Adrenal gland (tissue), 12 donors: ENCODE data around the gene OLFML3. TPM values are rescaled to one million over a fixed set of nuclear protein-coding genes. Genes with fewer than 3 reads are reported as not detected.
A peak's percentile ranks its signal among the peaks of the same experiment; 100 is the strongest.

Experiments used
- DNase-seq, 7 donors: peaks; one replicate each; pipeline ENCODE4 v3.0.0-alpha.2; 2019 to 2020
- H3K27ac ChIP-seq, 5 donors: fragments of 200-600 bp; sonication (generic) in 4 of 5; 1 replicate in 3 of 5; 2 replicates in 2 of 5; pipeline versions ENCODE4 v1.5.1 to v1.8.0; 2016 to 2020; ENCODE audit warnings: mild to moderate bottlenecking in 1 of 5
- H3K27me3 ChIP-seq: fragments of 200-600 bp; 2 replicates; pipeline ENCODE4 v1.8.0; 2021
- H3K36me3 ChIP-seq, 2 donors: fragments of 200-600 bp; replicated peaks in 1 of 2; 1 replicate in 1 of 2; 2 replicates in 1 of 2; pipeline versions ENCODE4 v1.5.1 to v1.8.0; 2018 to 2022
- H3K4me1 ChIP-seq, 2 donors: fragments of 200-600 bp; replicated peaks in 1 of 2; 1 replicate in 1 of 2; 2 replicates in 1 of 2; pipeline versions ENCODE4 v1.5.1 to v1.8.0; 2018 to 2021
- H3K4me3 ChIP-seq, 4 donors: fragments of 200-600 bp; sonication (generic) in 3 of 4; one replicate each; pipeline ENCODE4 v1.5.1; 2016 to 2018
- H3K9me3 ChIP-seq, 3 donors: fragments of 200-600 bp; sonication (generic) in 1 of 3; replicated peaks in 1 of 3; 1 replicate in 2 of 3; 2 replicates in 1 of 3; pipeline versions ENCODE4 v1.5.1 to v1.8.0; 2016 to 2021
- CTCF ChIP-seq, 6 experiments: fragments of 450-650 bp in 4 of 6; fragments of 200-600 bp in 2 of 6; sonication (generic) in 1 of 6; IDR thresholded peaks; 1 replicate in 5 of 6; 2 replicates in 1 of 6; pipeline versions ENCODE4 v1.5.1 to v1.8.0; 2016 to 2021; ENCODE audit warnings: antibody characterized with exemption in 6 of 6, mild to moderate bottlenecking in 2 of 6, moderate library complexity in 1 of 6
- POLR2A ChIP-seq, 2 donors: fragments of 450-650 bp; IDR thresholded peaks; one replicate each; pipeline ENCODE4 v1.6.1; 2017; ENCODE audit warnings: antibody characterized with exemption in 2 of 2, mild to moderate bottlenecking in 2 of 2, moderate library complexity in 1 of 2
- WGBS, 4 donors: extraction: QIAGEN DNeasy Blood & Tissue Kit in 2 of 4; methylation state at CpG; one replicate each; pipeline versions ENCODE4 v1.1.5 to v1.1.7; 2013 to 2017; 5-methylcytosine and 5-hydroxymethylcytosine counted together
- intact Hi-C, 2 donors: fragments of 100-400 bp; cut with DNase I; formaldehyde crosslinking; loops; one replicate each; pipeline versions ENCODE4 v1.14.1 to v1.15.0; 2022 to 2023
- polyA plus RNA-seq, 3 donors: library from polyadenylated mRNA; stranded (reverse); fragments of 200-250 nt in 2 of 3; fragments of 350-450 nt in 1 of 3; fragmentation: Illumina TruSeq in 1 of 3; extraction: RNeasy Lipid Tissue Mini Kit (QIAGEN cat#74804) in 1 of 3; gene quantifications; one replicate each; pipeline ENCODE4 v1.2.3, GENCODE V29; 2013 to 2014
- total RNA-seq, 9 donors: library from RNA; depleted of rRNA in 4 of 9; stranded (reverse); fragments of >200 nt in 4 of 9; fragments of 120-200 nt in 1 of 9; fragmentation: NEBNext Ultra II Directional in 1 of 9; extraction: Animal tissue kit (Norgen Biotek cat#: 25700) in 1 of 9; gene quantifications; one replicate each; pipeline versions ENCODE4 v1.1.0 to v1.2.4, GENCODE V29; 2013 to 2023
- donor health status: healthy with polysubstance abuse.
- donor health status: Bipolar disorder and iron deficiency.
- donor health status: DM: yes; HTN: yes; CAD: no.
- donor health status: DM: no; HTN: no; CAD: no.
- donor health status: DM: no; HTN: no; CAD: no.
- donor health status: DM: yes; HTN: yes; CAD: no.

Gene OLFML3
- total and polyA plus RNA-seq, 12 donors: 13.6 to 99.6 (median 34.0) TPM

DNA sequence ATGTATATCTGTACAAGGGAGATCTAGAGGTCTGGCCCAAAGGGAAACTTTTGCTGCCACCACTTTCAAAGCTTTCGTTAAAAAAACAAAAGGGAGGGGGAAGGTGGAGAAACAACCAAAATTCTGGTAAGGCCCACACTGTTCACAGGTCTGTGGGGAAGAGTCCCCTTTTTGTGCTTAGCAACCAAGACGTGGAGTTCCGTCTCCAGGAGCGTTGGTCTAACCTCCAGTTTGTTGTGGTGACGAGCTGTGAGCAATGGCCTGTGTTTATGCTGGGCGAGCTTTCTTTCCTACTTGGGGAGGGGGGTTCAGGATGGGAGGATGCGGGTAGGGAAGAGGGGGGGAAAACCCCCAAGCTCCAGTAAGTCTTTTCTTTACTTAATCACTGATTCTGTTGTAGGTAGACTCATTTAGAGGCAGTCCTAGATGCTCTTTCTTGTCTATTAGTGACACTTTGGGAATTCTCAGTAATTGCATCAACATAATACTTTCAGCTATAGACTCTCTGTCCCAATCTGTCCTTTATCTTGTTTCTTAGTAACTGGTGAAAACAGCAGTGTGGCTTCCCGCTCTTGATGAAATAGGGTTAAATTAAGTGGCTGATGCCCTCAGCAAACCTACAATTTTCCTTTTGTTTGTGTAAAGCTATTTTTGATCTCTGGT, 48.6 kb upstream of the OLFML3 start:
- no peaks in the 10 kb centered on the region for H3K36me3 ChIP-seq
- H3K4me3 ChIP-seq: peak overlapping the region; percentile 3 to 99 (median 94)
- no peak for TF ChIP-seq CTCF (IDR thresholded peaks at IDR 0.05)
- no peak for TF ChIP-seq POLR2A (IDR thresholded peaks at IDR 0.05)
- H3K27ac ChIP-seq: peak overlapping the region in 4 of 5 donors; percentile 93 to 100 (median 96)
- peak in 1 of 7 donors; percentile 53 for DNase-seq
- intact Hi-C loops: no loop called here
- 1% methylated on average over 8 of the region's 8 CpGs for WGBS, 4 donors
- H3K9me3 ChIP-seq: no peaks in the 10 kb centered on the region
- H3K27me3 ChIP-seq: no peaks in the 10 kb centered on the region
- peaks cover 24 to 57% of the 10 kb centered on the region in 2 donors for H3K4me1 ChIP-seq

- Histone ChIP-seq H3K27me3 (no peaks in the 10 kb centered on the region), H3K4me1 (peaks cover 24 to 65% of the 10 kb centered on the region in 2 donors), H3K27ac (peak overlapping the region in 3 of 5 donors; percentile 70 to 95 (median 93)), H3K36me3 (no peaks in the 10 kb centered on the region), H3K9me3 (no peaks in the 10 kb centered on the region), H3K4me3 (peak overlapping the region in 1 of 4 donors; percentile 99)
- no peak for TF ChIP-seq POLR2A (IDR thresholded peaks at IDR 0.05)
- no peak for TF ChIP-seq CTCF (IDR thresholded peaks at IDR 0.05)
- no peak for DNase-seq
- 6 to 13% (median 8%) methylated on average over 3 of the region's 3 CpGs for WGBS, 4 donors
- intact Hi-C loops: no loop called here
Measured at GRCh38 chr1:113931451-113931851, 47.8 kb upstream of the OLFML3 start.

DNA sequence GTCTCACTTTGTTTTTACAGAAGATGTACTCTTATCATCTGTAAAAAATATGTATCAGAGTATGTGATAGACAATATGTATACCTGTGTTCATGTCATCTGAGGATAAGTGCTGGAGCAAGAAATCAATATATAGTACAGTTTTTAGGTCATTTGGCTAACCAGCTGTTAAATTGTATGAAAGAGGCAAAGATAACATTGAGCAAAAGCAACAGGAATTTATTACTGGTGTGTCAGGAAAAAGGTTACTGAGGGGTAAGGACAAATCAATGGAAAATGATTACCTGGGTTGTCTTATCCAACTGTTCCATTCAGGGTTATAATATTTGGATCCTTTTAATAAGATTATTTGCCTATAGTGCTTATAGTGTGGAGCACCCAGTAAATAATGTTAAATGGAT, 45.3 kb upstream of the OLFML3 start:
- intact Hi-C loops: no loop called here
- Histone ChIP-seq H3K36me3 (no peaks in the 10 kb centered on the region), H3K4me3 (no peak overlapping the region), H3K9me3 (no peaks in the 10 kb centered on the region), H3K27me3 (no peaks in the 10 kb centered on the region), H3K4me1 (peaks cover 16 to 65% of the 10 kb centered on the region in 2 donors), H3K27ac (no peak overlapping the region)
- DNase-seq: no peak
- no peak for TF ChIP-seq POLR2A (IDR thresholded peaks at IDR 0.05)
- TF ChIP-seq CTCF (IDR thresholded peaks at IDR 0.05): no peak

GRCh38 chr1:113934511-113935055, 44.7 kb upstream of the OLFML3 start:
- WGBS, 4 donors: 62 to 72% (median 64%) methylated on average over 5 of the region's 5 CpGs

More at GRCh38 chr1:113934511-113935055, 44.7 kb upstream of the OLFML3 start:
- Histone ChIP-seq H3K27me3 (no peaks in the 10 kb centered on the region), H3K36me3 (no peaks in the 10 kb centered on the region), H3K4me3 (no peak overlapping the region), H3K27ac (no peak overlapping the region), H3K9me3 (no peaks in the 10 kb centered on the region), H3K4me1 (peaks cover 16 to 69% of the 10 kb centered on the region in 2 donors)
- intact Hi-C loops: no loop called here
- TF ChIP-seq CTCF (IDR thresholded peaks at IDR 0.05) (no peak), POLR2A (IDR thresholded peaks at IDR 0.05) (no peak)
- DNase-seq: no peak
